Motor neuron (in vitro differentiated cells): ENCODE data around the gene VRK3. TPM values are rescaled to one million over a fixed set of nuclear protein-coding genes. Genes with fewer than 3 reads are reported as not detected.
"Not testable (repeated sequence)": the region's sequence is repeated elsewhere in the genome, so short reads cannot be mapped to it uniquely, and the experiment has no call there.

Experiments
- ATAC-seq, 8 experiments: fragments of 200-7000 bp; cut with Tn5 transposase; replicated peaks in 6 of 8; 2 replicates each; pipeline ENCODE4 v1.8.0; 2021; ENCODE audit warnings: mild to moderate bottlenecking in 8 of 8, moderate library complexity in 8 of 8
- H3K27ac ChIP-seq, 2 donors: fragments of 250-450 bp; sonication (Bioruptor Pico); 2 replicates each; pipeline ENCODE4 v1.9.0; 2021; ENCODE audit warnings: antibody characterized with exemption in 2 of 2, mild to moderate bottlenecking in 2 of 2, moderate library complexity in 1 of 2
- H3K4me1 ChIP-seq, 2 donors: fragments of 250-450 bp; sonication (Bioruptor Pico); replicated peaks in 1 of 2; 2 replicates each; pipeline ENCODE4 v1.6.1; 2021; ENCODE audit warnings: antibody characterized with exemption in 2 of 2, mild to moderate bottlenecking in 2 of 2, moderate library complexity in 1 of 2
- H3K4me3 ChIP-seq, 5 donors: fragments of 250-450 bp; sonication (Bioruptor Pico); 2 replicates each; pipeline ENCODE4 v1.9.0; 2021; ENCODE audit warnings: antibody characterized with exemption in 5 of 5, mild to moderate bottlenecking in 5 of 5, moderate library complexity in 4 of 5
- WGBS, 10 experiments: fragments of 450-650 bp; shearing (Covaris generic); methylation state at CpG; one replicate each; pipeline ENCODE4 v1.0.0; 2022; 5-methylcytosine and 5-hydroxymethylcytosine counted together
- in situ Hi-C, 9 experiments: fragments of 400-800 bp; cut with MboI; loops; one replicate each; pipeline ENCODE4 v1.15.0; 2021; ENCODE audit warnings: low sequenced_read_pairs in 9 of 9, low pct_unique_long_range_greater_than_20kb in 2 of 9; ENCODE audit not compliant: unreplicated experiment in 9 of 9
- total RNA-seq, 8 experiments: library from RNA; unstranded; fragments of 300-600 nt; gene quantifications; 2 replicates each; pipeline versions ENCODE4 v1.2.3 to v1.2.4, GENCODE V29; 2022

The VRK3 gene
- total RNA-seq, 8 experiments from 2014 or later = 28.3 to 46.5 (median 34.7) TPM

GRCh38 chr19:49978324-49978723 is 46.8 kb downstream of the VRK3 start:
- Histone ChIP-seq H3K4me1 (no peaks in the 10 kb centered on the region), H3K27ac (no peak overlapping the region), H3K4me3 (no peak overlapping the region)
- no peak for ATAC-seq
- in situ Hi-C loops = no loop called here
- 77 to 97% (median 85%) methylated on average over 3 to 7 of the region's 11 CpGs; no CpG with 5 or more reads in 5 of the 10 experiments for WGBS, 10 experiments

- in situ Hi-C loops = no loop called here
- 20 to 50% (median 43%) methylated on average over 1 to 5 of the region's 18 CpGs; no CpG with 5 or more reads in 6 of the 10 experiments for WGBS, 10 experiments
- Histone ChIP-seq H3K4me1 (no peaks in the 10 kb centered on the region), H3K4me3 (no peak overlapping the region), H3K27ac (no peak overlapping the region)
- no peak for ATAC-seq
Measured at GRCh38 chr19:49977881-49978280, 47.3 kb downstream of the VRK3 start.

- no peak for ATAC-seq
- H3K27ac ChIP-seq = no peak overlapping the region
- 90 to 100% methylated on average over 2 of the region's 13 CpGs; no CpG with 5 or more reads in 8 of the 10 experiments for WGBS, 10 experiments
Measured at GRCh38 chr19:49977076-49977475, 48.1 kb downstream of the VRK3 start.

GRCh38 chr19:49976496-49976895 is 48.7 kb downstream of the VRK3 start:
- WGBS, 10 experiments = 63 to 95% (median 80%) methylated on average over 1 to 2 of the region's 3 CpGs; no CpG with 5 or more reads in 6 of the 10 experiments
- in situ Hi-C loops = no loop called here
- no peak overlapping the region for H3K4me3 ChIP-seq
- no peaks in the 10 kb centered on the region for H3K4me1 ChIP-seq
- no peak overlapping the region for H3K27ac ChIP-seq
- no peak for ATAC-seq

More at GRCh38 chr19:49977076-49977475, 48.1 kb downstream of the VRK3 start:
- no peaks in the 10 kb centered on the region for H3K4me1 ChIP-seq
- in situ Hi-C loops = no loop called here
- H3K4me3 ChIP-seq = no peak overlapping the region

- 22 to 100% (median 79%) methylated on average over 1 to 4 of the region's 7 CpGs; no CpG with 5 or more reads in 2 of the 10 experiments for WGBS, 10 experiments
- H3K4me1 ChIP-seq = no peaks in the 10 kb centered on the region
- in situ Hi-C loops = no loop called here
- ATAC-seq = no peak
- no peak overlapping the region for H3K4me3 ChIP-seq
- no peak overlapping the region for H3K27ac ChIP-seq
Measured at GRCh38 chr19:49975051-49975450, 50.1 kb downstream of the VRK3 start.

- no peak for ATAC-seq
- in situ Hi-C loops = no loop called here
- no peaks in the 10 kb centered on the region for H3K4me1 ChIP-seq
- H3K27ac ChIP-seq = no peak overlapping the region
- WGBS, 10 experiments = 83 to 100% (median 91%) methylated on average over 2 to 12 of the region's 18 CpGs; no CpG with 5 or more reads in 7 of the 10 experiments
- no peak overlapping the region for H3K4me3 ChIP-seq
Measured at GRCh38 chr19:49973987-49974386, 51.2 kb downstream of the VRK3 start.

GRCh38 chr19:49972841-49973240 is 52.3 kb downstream of the VRK3 start:
- H3K27ac ChIP-seq = no peak overlapping the region
- in situ Hi-C loops = no loop called here
- no peaks in the 10 kb centered on the region for H3K4me1 ChIP-seq
- WGBS, 10 experiments = 30 to 100% methylated on average over 2 of the region's 6 CpGs; no CpG with 5 or more reads in 8 of the 10 experiments
- no peak overlapping the region for H3K4me3 ChIP-seq
- no peak for ATAC-seq

GRCh38 chr19:49971991-49972411 is 53.2 kb downstream of the VRK3 start:
- in situ Hi-C loops = no loop called here
- ATAC-seq = no peak
- Histone ChIP-seq H3K4me1 (no peaks in the 10 kb centered on the region), H3K4me3 (no peak overlapping the region), H3K27ac (no peak overlapping the region)
- whole genome bisulfite sequencing, 10 experiments = 0 to 80% methylated on average over 1 of the region's 12 CpGs; no CpG with 5 or more reads in 8 of the 10 experiments

- in situ Hi-C loops, H3K27ac ChIP-seq, H3K4me3 ChIP-seq, H3K4me1 ChIP-seq: not testable (repeated sequence)
- WGBS, 10 experiments = no CpG with 5 or more reads among the region's 9 CpGs
- peak in 3 of 8 experiments; percentile 18 to 54 (median 49) for ATAC-seq
Measured at GRCh38 chr19:49969355-49969754, 55.8 kb downstream of the VRK3 start.

- Histone ChIP-seq H3K4me1 (no peaks in the 10 kb centered on the region), H3K27ac (no peak overlapping the region), H3K4me3 (no peak overlapping the region)
- 20 to 100% (median 60%) methylated on average over 1 to 4 of the region's 5 CpGs; no CpG with 5 or more reads in 3 of the 10 experiments for WGBS, 10 experiments
- in situ Hi-C loops = no loop called here
- no peak for ATAC-seq
Measured at GRCh38 chr19:49968279-49968922, 56.8 kb downstream of the VRK3 start.

- in situ Hi-C loops, H3K27ac ChIP-seq, H3K4me3 ChIP-seq, H3K4me1 ChIP-seq: not testable (repeated sequence)
- WGBS, 10 experiments = 50 to 83% methylated on average over 1 of the region's 10 CpGs; no CpG with 5 or more reads in 8 of the 10 experiments
- peak in 2 of 8 experiments; percentile 35 to 58 for ATAC-seq
Measured at GRCh38 chr19:49960980-49961379, 64.2 kb downstream of the VRK3 start, which contains the start of gene SIGLEC11. Gene SIGLEC11, minus strand, starts transcription at chr19:49961172. Its CDS starts 91 bp downstream, at chr19:49961081.

GRCh38 chr19:49959892-49960291 is 65.3 kb downstream of the VRK3 start:
- H3K4me3 ChIP-seq, H3K27ac ChIP-seq, in situ Hi-C loops, H3K4me1 ChIP-seq: not testable (repeated sequence)
- ATAC-seq = peak in 2 of 8 experiments; percentile 19 to 36
- no CpG with 5 or more reads among the region's 12 CpGs for WGBS, 10 experiments

GRCh38 chr19:49958596-49958995 is 66.6 kb downstream of the VRK3 start:
- H3K4me3 ChIP-seq, ATAC-seq, H3K27ac ChIP-seq, in situ Hi-C loops: not testable (repeated sequence)
- 0 to 61% methylated on average over 2 to 3 of the region's 13 CpGs; no CpG with 5 or more reads in 8 of the 10 experiments for WGBS, 10 experiments
- peaks cover 17% of the 10 kb centered on the region in 2 donors for H3K4me1 ChIP-seq

GRCh38 chr19:49958144-49958543 is 67.0 kb downstream of the VRK3 start:
- ATAC-seq, H3K4me3 ChIP-seq, H3K27ac ChIP-seq, in situ Hi-C loops: not testable (repeated sequence)
- WGBS, 10 experiments = 0 to 67% (median 40%) methylated on average over 1 of the region's 9 CpGs; no CpG with 5 or more reads in 7 of the 10 experiments
- peaks cover 17 to 19% of the 10 kb centered on the region in 2 donors for H3K4me1 ChIP-seq
